ENCODE data around the gene ORC6.

ORC6 gene

DNA sequence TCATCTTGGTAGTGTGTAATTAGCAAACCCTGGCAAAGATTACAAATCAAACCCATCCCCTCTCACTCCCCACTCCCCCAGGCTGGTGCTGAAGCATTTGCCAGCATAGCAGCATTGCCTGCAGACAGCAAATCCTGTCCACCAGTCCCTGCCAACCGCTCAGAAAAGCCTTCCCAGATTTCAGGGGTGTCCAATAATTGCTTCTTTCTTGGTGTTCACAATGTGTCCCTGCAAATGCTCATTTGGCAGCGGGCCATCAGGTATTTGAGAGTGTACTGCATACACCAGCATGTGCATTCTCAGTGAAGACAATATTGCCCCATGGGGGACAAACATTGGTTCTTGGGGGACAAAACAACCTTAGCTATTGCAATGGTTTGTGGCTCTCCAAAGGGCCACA, 28.2 kb downstream of the ORC6 start:
- H3K9me2 ChIP-seq (replicated peaks; ENCODE audit: control insufficient read depth, low read length): no peaks in the 10 kb centered on the region

GRCh38 chr16:46718214-46718613, 28.8 kb downstream of the ORC6 start:
- Histone ChIP-seq H3K9me2 (replicated peaks; ENCODE audit: control insufficient read depth, low read length) (no peaks in the 10 kb centered on the region), H3K27me3 (ENCODE audit: control insufficient read depth, low read length) (no peaks in the 10 kb centered on the region), H3K9me3 (ENCODE audit: control insufficient read depth, insufficient read depth, low read length) (no peaks in the 10 kb centered on the region), H3K36me3 (ENCODE audit: control insufficient read depth, low read length) (no peaks in the 10 kb centered on the region), H3K4me1 (ENCODE audit: control insufficient read depth, low read length) (peaks cover 6% of the 10 kb centered on the region), H3F3A (ENCODE audit: control insufficient read depth, insufficient read depth) (no peaks in the 10 kb centered on the region), H4K20me1 (ENCODE audit: control insufficient read depth, insufficient read depth, low read depth, low read length) (no peaks in the 10 kb centered on the region), H3K4me2 (ENCODE audit: low read length) (no peak overlapping the region), H3K4me3 (ENCODE audit: low read length) (no peak overlapping the region), H3K27ac (ENCODE audit: low read depth, low read length) (no peak overlapping the region), H3K79me2 (ENCODE audit: control insufficient read depth, low read length) (no peaks in the 10 kb centered on the region)
- no peak for TF ChIP-seq EZH2phosphoT487 (IDR thresholded peaks at IDR 0.05; ENCODE audit: borderline replicate concordance, low read length)

More for the DNA sequence above, 28.2 kb downstream of the ORC6 start:
- Histone ChIP-seq H4K20me1 (ENCODE audit: control insufficient read depth, insufficient read depth, low read depth, low read length) (no peaks in the 10 kb centered on the region), H3K36me3 (ENCODE audit: control insufficient read depth, low read length) (no peaks in the 10 kb centered on the region), H3K79me2 (ENCODE audit: control insufficient read depth, low read length) (no peaks in the 10 kb centered on the region), H3F3A (ENCODE audit: control insufficient read depth, insufficient read depth) (no peaks in the 10 kb centered on the region), H3K4me1 (ENCODE audit: control insufficient read depth, low read length) (peaks cover 11% of the 10 kb centered on the region), H3K4me3 (ENCODE audit: low read length) (no peak overlapping the region), H3K9me3 (ENCODE audit: control insufficient read depth, insufficient read depth, low read length) (no peaks in the 10 kb centered on the region), H3K4me2 (ENCODE audit: low read length) (no peak overlapping the region), H3K27ac (ENCODE audit: low read depth, low read length) (no peak overlapping the region), H3K27me3 (ENCODE audit: control insufficient read depth, low read length) (no peaks in the 10 kb centered on the region)
- no peak for TF ChIP-seq CTCF (IDR thresholded peaks at IDR 0.05; ENCODE audit: low read depth, low read length, poor library complexity, severe bottlenecking)
- TF ChIP-seq EZH2phosphoT487 (IDR thresholded peaks at IDR 0.05; ENCODE audit: borderline replicate concordance, low read length): no peak

DNA sequence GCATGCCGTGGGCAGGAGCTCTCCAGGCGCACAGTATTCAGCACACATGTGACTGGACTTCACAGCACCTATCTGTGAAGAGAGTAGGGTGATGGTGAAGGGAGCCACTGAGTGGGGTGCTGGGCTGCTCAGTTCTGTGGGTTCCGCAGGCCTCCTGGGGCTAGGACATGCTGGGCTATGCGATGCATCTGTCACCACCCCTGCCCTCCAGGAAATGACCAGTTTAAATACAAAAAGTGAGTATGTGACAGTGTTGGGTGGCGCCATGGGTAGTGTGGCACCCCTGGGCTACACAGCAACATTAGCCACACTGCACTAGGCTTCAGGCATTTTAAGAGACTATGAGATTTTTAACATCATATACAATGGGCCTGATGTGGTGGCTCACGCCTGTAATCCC, 30.1 kb downstream of the ORC6 start:
- Histone ChIP-seq H3K27ac (ENCODE audit: low read depth, low read length) (no peak overlapping the region), H3K4me1 (ENCODE audit: control insufficient read depth, low read length) (no peaks in the 10 kb centered on the region), H3K4me3 (ENCODE audit: low read length) (no peak overlapping the region), H3K9me2 (replicated peaks; ENCODE audit: control insufficient read depth, low read length) (no peaks in the 10 kb centered on the region), H3K9me3 (ENCODE audit: control insufficient read depth, insufficient read depth, low read length) (no peaks in the 10 kb centered on the region), H4K20me1 (ENCODE audit: control insufficient read depth, insufficient read depth, low read depth, low read length) (no peaks in the 10 kb centered on the region), H3F3A (ENCODE audit: control insufficient read depth, insufficient read depth) (no peaks in the 10 kb centered on the region), H3K27me3 (ENCODE audit: control insufficient read depth, low read length) (no peaks in the 10 kb centered on the region), H3K4me2 (ENCODE audit: low read length) (no peak overlapping the region), H3K36me3 (ENCODE audit: control insufficient read depth, low read length) (no peaks in the 10 kb centered on the region), H3K79me2 (ENCODE audit: control insufficient read depth, low read length) (no peaks in the 10 kb centered on the region)
- TF ChIP-seq CTCF (IDR thresholded peaks at IDR 0.05; ENCODE audit: low read depth, low read length, poor library complexity, severe bottlenecking) (no peak), EZH2phosphoT487 (IDR thresholded peaks at IDR 0.05; ENCODE audit: borderline replicate concordance, low read length) (no peak)

DNA sequence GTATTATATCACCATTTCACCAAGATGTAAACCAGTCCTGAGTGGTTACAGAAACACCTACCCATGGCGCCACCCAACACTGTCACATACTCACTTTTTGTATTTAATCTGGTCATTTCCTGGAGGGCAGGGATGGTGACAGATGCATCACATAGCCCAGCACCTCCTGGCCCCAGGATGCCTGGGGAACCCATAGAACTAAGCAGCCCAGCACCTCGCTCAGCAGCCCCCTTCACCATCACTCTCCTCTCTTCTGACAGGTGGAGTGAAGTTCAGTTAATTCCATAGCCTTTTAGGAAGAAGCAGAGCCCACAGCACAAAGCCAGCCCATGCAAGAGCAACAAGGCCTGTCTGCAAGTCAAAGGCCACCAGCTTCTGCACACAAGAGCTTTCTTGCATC, 31.2 kb downstream of the ORC6 start:
- H3K9me2 ChIP-seq (replicated peaks; ENCODE audit: control insufficient read depth, low read length): no peaks in the 10 kb centered on the region
- no peak overlapping the region for H3K27ac ChIP-seq (ENCODE audit: low read depth, low read length)
- no peak for TF ChIP-seq EZH2phosphoT487 (IDR thresholded peaks at IDR 0.05; ENCODE audit: borderline replicate concordance, low read length)
- TF ChIP-seq CTCF (IDR thresholded peaks at IDR 0.05; ENCODE audit: low read depth, low read length, poor library complexity, severe bottlenecking): no peak
- no peaks in the 10 kb centered on the region for H3K27me3 ChIP-seq (ENCODE audit: control insufficient read depth, low read length)
- H3F3A ChIP-seq (ENCODE audit: control insufficient read depth, insufficient read depth): no peaks in the 10 kb centered on the region
- H4K20me1 ChIP-seq (ENCODE audit: control insufficient read depth, insufficient read depth, low read depth, low read length): no peaks in the 10 kb centered on the region
- peaks cover 5% of the 10 kb centered on the region for H3K9me3 ChIP-seq (ENCODE audit: control insufficient read depth, insufficient read depth, low read length)
- no peaks in the 10 kb centered on the region for H3K36me3 ChIP-seq (ENCODE audit: control insufficient read depth, low read length)
- H3K4me3 ChIP-seq (ENCODE audit: low read length): no peak overlapping the region
- no peaks in the 10 kb centered on the region for H3K79me2 ChIP-seq (ENCODE audit: control insufficient read depth, low read length)
- H3K4me1 ChIP-seq (ENCODE audit: control insufficient read depth, low read length): no peaks in the 10 kb centered on the region
- H3K4me2 ChIP-seq (ENCODE audit: low read length): no peak overlapping the region
